Uterus (tissue), 4 donors: ENCODE results near the gene URM1. TPM values are rescaled to one million over a fixed set of nuclear protein-coding genes. Genes with fewer than 3 reads are reported as not detected.

Experiments
- DNase-seq, 2 donors: peaks; one replicate each; pipeline ENCODE4 v3.0.0-alpha.2; 2019 to 2020
- H3K27ac ChIP-seq, 2 donors: fragments of 200-600 bp; sonication (generic); 1 replicate in 1 of 2; 2 replicates in 1 of 2; pipeline ENCODE4 v1.5.1; 2016 to 2018
- H3K27me3 ChIP-seq, 2 donors: fragments of 200-600 bp; sonication (generic); one replicate each; pipeline ENCODE4 v1.5.1; 2018 to 2019; ENCODE audit warnings: control low read depth in 1 of 2
- H3K36me3 ChIP-seq, 2 donors: fragments of 200-600 bp; sonication (generic); one replicate each; pipeline ENCODE4 v1.5.1; 2019; ENCODE audit warnings: control low read depth in 1 of 2
- H3K4me1 ChIP-seq, 2 donors: fragments of 200-600 bp; sonication (generic); one replicate each; pipeline ENCODE4 v1.5.1; 2018 to 2019; ENCODE audit warnings: control low read depth in 1 of 2
- H3K4me3 ChIP-seq, 2 donors: fragments of 200-600 bp; sonication (generic); 1 replicate in 1 of 2; 2 replicates in 1 of 2; pipeline ENCODE4 v1.5.1; 2018 to 2019; ENCODE audit warnings: mild to moderate bottlenecking in 1 of 2
- H3K9me3 ChIP-seq, 2 donors: fragments of 200-600 bp; sonication (generic); one replicate each; pipeline ENCODE4 v1.5.1; 2019; ENCODE audit warnings: control low read depth in 1 of 2
- POLR2A ChIP-seq, 2 donors: fragments of 450-650 bp; IDR thresholded peaks; one replicate each; pipeline ENCODE4 v1.6.1; 2016; ENCODE audit warnings: antibody characterized with exemption in 2 of 2, mild to moderate bottlenecking in 1 of 2, moderate library complexity in 1 of 2
- intact Hi-C: fragments of 100-400 bp; cut with DNase I; formaldehyde crosslinking; loops from one replicate; pipeline ENCODE4 v1.15.1; 2023; ENCODE audit warnings: low total_unique reads
- total RNA-seq, 4 donors: library from RNA; depleted of rRNA in 3 of 4; stranded (reverse); fragments of >200 nt in 3 of 4; gene quantifications; one replicate each; pipeline versions ENCODE4 v1.1.0 to v1.2.4, GENCODE V29; 2014 to 2023
- TF ChIP-seq, protein P1 (sequence below), 4 experiments: fragments of 200-600 bp in 2 of 4; fragments of 450-650 bp in 2 of 4; sonication (generic) in 2 of 4; IDR thresholded peaks; one replicate each; pipeline ENCODE4 v1.5.1; 2016 to 2019; ENCODE audit warnings: antibody characterized with exemption in 4 of 4, mild to moderate bottlenecking in 2 of 4, moderate library complexity in 1 of 4
- donor health status: DM: yes; HTN: yes; CAD: no.

Gene URM1
- total RNA-seq, 4 donors from 2014 or later = 6.7 to 32.0 (median 22.4) TPM

DNA sequence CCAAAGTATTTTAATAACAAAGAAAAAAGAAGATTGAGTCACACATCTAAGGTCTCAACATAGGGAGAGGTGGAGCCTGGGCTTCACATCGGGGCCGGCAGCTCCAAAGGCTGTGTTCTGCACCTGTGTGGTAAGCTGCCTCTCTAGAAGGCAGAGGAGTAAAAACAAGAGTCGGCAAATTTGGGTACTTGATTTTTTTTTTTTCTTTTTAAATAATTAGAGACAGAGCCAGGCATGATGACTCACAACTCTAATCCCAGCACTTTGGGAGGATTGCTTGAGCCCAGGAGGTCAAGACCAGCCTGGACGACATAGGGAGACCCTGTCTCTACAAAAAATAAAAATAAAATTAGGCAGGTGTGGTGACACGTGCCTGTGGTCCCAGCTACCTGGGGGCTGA is 4.7 kb downstream of the URM1 start:
- no peak overlapping the region for H3K4me3 ChIP-seq
- H3K27ac ChIP-seq = no peak overlapping the region
- DNase-seq = no peak
- no peaks in the 10 kb centered on the region for H3K9me3 ChIP-seq
- H3K36me3 ChIP-seq = no peaks in the 10 kb centered on the region
- H3K4me1 ChIP-seq = peaks cover 5 to 6% of the 10 kb centered on the region in 2 donors
- TF ChIP-seq, protein P1, sequence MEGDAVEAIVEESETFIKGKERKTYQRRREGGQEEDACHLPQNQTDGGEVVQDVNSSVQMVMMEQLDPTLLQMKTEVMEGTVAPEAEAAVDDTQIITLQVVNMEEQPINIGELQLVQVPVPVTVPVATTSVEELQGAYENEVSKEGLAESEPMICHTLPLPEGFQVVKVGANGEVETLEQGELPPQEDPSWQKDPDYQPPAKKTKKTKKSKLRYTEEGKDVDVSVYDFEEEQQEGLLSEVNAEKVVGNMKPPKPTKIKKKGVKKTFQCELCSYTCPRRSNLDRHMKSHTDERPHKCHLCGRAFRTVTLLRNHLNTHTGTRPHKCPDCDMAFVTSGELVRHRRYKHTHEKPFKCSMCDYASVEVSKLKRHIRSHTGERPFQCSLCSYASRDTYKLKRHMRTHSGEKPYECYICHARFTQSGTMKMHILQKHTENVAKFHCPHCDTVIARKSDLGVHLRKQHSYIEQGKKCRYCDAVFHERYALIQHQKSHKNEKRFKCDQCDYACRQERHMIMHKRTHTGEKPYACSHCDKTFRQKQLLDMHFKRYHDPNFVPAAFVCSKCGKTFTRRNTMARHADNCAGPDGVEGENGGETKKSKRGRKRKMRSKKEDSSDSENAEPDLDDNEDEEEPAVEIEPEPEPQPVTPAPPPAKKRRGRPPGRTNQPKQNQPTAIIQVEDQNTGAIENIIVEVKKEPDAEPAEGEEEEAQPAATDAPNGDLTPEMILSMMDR (IDR thresholded peaks at IDR 0.05) = no peak
- no peak for TF ChIP-seq POLR2A (IDR thresholded peaks at IDR 0.05)
- intact Hi-C loops = no loop called here
- H3K27me3 ChIP-seq = no peaks in the 10 kb centered on the region

DNA sequence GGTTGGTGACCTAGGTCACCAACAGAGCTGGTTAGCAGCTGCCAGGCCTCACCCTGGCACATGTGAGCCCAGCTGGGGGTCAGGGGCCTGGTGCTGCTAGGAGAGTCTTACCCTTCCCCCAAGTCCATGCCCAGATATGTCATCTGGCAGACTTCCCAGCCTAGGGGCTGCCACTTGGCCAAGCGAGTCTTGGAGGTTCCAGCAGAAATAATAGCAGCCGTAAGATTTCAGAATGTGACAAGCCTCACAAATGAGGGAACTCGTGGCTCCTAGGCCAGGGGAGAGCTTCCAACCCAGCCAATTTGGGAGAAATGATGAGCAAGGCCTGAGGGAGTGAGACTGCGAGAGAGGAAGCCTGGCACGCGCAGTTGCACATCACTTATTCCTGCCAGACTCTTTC is 11.1 kb downstream of the URM1 start:
- Histone ChIP-seq H3K4me1 (no peaks in the 10 kb centered on the region), H3K9me3 (no peaks in the 10 kb centered on the region), H3K27me3 (no peaks in the 10 kb centered on the region), H3K27ac (no peak overlapping the region), H3K36me3 (no peaks in the 10 kb centered on the region), H3K4me3 (no peak overlapping the region)
- TF ChIP-seq, protein P1 (IDR thresholded peaks at IDR 0.05) = no peak
- DNase-seq = no peak
- intact Hi-C loops = no loop called here

DNA sequence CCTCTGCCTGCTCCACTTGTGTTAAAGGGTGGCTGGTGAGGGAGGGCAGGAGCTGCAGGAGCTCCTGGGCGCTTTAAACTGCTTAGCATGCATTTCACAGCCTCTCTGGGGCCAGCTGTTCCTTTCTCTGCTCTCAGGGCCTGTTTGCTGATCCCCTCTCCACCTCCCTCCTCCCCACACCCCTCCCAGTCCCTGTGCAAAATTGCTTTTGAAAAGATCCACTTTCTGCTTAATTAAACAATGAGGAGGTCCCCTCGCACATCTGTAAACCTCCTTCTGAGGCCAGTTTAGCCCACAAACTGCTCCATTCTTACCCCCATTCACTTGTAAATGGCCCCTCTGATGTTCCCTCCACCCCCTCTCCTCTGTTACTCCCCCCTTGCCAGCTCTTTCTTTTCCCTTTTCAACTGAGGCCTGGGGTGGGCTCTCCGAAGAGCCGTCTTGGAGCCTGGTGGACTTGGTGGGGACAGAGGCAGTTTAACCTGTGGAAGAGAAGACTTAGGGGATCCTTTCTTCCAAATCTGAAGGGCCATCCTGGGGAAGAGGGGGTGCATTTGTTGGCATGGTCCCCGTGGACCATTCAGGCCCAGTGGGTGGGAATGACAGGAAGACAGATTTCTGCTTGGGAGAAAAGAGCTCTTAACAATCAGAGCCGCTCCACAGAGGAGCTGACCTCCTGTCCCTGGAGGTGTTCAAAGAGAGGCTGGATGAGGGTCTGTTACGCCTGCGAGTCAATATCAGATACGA is 12.0 kb downstream of the URM1 start:
- Histone ChIP-seq H3K27ac (no peak overlapping the region), H3K36me3 (no peaks in the 10 kb centered on the region), H3K4me1 (no peaks in the 10 kb centered on the region), H3K9me3 (no peaks in the 10 kb centered on the region), H3K4me3 (no peak overlapping the region), H3K27me3 (no peaks in the 10 kb centered on the region)
- intact Hi-C loops = no loop called here
- no peak for TF ChIP-seq POLR2A (IDR thresholded peaks at IDR 0.05)
- TF ChIP-seq, protein P1 (IDR thresholded peaks at IDR 0.05) = no peak
- DNase-seq = no peak

DNA sequence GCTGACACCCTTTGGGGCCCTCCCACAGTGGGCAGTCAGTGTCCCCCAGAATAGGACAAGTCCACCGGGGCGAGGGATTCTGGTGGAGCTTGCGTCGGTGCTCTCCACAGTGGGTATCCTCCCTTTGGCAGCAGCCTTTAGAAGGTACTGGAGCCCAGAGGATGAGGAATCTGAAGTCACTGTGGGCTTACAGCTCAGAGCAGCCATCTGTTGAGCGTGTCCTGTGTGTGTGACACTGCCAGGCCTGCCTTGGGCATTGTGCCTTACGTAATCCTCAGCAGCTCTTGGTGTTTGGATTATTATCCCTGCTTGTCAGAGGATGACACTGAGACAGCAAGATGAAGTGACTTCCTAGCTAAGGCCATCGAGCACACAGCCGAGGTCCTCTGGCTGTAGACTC is 12.6 kb downstream of the URM1 start:
- TF ChIP-seq, protein P1 (IDR thresholded peaks at IDR 0.05) = no peak
- TF ChIP-seq POLR2A (IDR thresholded peaks at IDR 0.05) = no peak
- no peaks in the 10 kb centered on the region for H3K9me3 ChIP-seq
- H3K36me3 ChIP-seq = no peaks in the 10 kb centered on the region
- H3K27me3 ChIP-seq = no peaks in the 10 kb centered on the region
- DNase-seq = no peak
- no peak overlapping the region for H3K27ac ChIP-seq
- H3K4me3 ChIP-seq = no peak overlapping the region
- intact Hi-C loops = no loop called here
- H3K4me1 ChIP-seq = no peaks in the 10 kb centered on the region

DNA sequence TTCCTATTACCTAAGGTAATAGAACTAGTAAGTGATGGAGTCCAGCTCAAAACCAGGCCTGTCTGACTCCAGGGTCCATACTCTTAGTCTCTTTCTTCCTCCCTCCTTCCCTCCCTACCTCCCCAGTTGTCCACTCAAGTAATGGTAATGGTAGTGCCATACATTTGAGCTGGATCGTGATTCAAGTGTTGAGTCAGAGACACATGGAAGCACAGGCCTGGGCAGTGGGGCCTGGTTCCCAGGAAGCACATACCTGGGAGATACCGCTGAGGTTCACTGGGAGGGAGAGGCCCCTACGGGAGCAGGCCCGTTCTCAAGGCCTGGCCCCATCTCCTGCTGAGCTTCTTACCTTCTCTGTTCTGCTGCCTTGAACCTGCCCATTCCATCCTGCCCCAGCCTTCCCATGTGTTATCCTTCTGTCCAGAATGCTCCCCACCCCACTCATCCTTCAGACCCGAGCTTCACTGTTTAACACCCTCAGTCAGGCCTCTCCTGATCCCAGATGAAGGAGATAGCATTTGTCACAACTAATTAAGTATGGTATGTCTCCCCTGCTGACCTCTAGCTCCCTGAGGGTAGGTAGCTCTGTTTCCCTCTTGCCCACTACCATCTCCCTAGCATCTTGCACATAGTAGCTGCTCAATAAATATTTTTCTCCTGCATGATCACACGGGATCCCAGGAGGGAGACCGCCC is 13.8 kb downstream of the URM1 start:
- Histone ChIP-seq H3K4me1 (no peaks in the 10 kb centered on the region), H3K27me3 (no peaks in the 10 kb centered on the region), H3K27ac (no peak overlapping the region), H3K9me3 (no peaks in the 10 kb centered on the region), H3K4me3 (no peak overlapping the region), H3K36me3 (no peaks in the 10 kb centered on the region)
- intact Hi-C loops = no loop called here
- no peak for DNase-seq
- no peak for TF ChIP-seq POLR2A (IDR thresholded peaks at IDR 0.05)
- TF ChIP-seq, protein P1 (IDR thresholded peaks at IDR 0.05) = no peak
